GM12878 (cell line): ENCODE data around the gene LSP1. TPM values are rescaled to one million over a fixed set of nuclear protein-coding genes. Genes with fewer than 3 reads are reported as not detected.

Experiments
- ATAC-seq: fragments of 200-7000 bp; cut with Tn5 transposase; 3 replicates; pipeline ENCODE4 v1.9.1; 2020; ENCODE audit warnings: mild to moderate bottlenecking, moderate library complexity
- BruUV-seq: library from RNA; stranded (reverse); fragments of 400-500 nt; replicated peaks from 2 replicates; lab custom pipeline; 2021; lab: Mats Ljungman, UMichigan
- CTCF ChIA-PET: fragments of 300-600 bp; sonication (Branson Sonifier 250); formaldehyde crosslinking; extraction: SDS; loops from one replicate; lab custom pipeline; 2021; ENCODE audit warnings: inconsistent platforms; lab: Yijun Ruan, JAX
- POLR2A ChIA-PET: fragments of 350-600 bp; formaldehyde crosslinking; extraction: SDS; loops from one replicate; lab custom pipeline; 2021; ENCODE audit warnings: inconsistent platforms; lab: Charles Lee
- RAD21 ChIA-PET: fragments of 300-600 bp; sonication (Branson Sonifier 250); formaldehyde crosslinking; loops from one replicate; lab custom pipeline; 2023; ENCODE audit warnings: antibody characterized with exemption; ENCODE audit not compliant: unreplicated experiment; lab: Charles Lee
- SMC1A ChIA-PET: fragments of 300-600 bp; sonication (Branson Sonifier 250); formaldehyde crosslinking; loops from one replicate; lab custom pipeline; 2023; ENCODE audit not compliant: unreplicated experiment, uncharacterized antibody; lab: Charles Lee
- DNase-seq: peaks from one replicate; pipeline ENCODE4 v3.0.0-alpha.2; 2011; ENCODE audit warnings: low read depth, low spot score
- FAIRE-seq: peaks from 3 replicates; lab custom pipeline; 2011; peaks lifted over from hg19 to GRCh38; lab: Jason Lieb, UNC
- H2AFZ ChIP-seq: 2 replicates; pipeline ENCODE4 v1.6.0; 2011; ENCODE audit warnings: low read depth, low read length, control low read depth; ENCODE audit not compliant: control insufficient read depth
- H3K27ac ChIP-seq: 2 replicates; pipeline ENCODE4 v1.5.1; 2011; ENCODE audit warnings: control low read depth; ENCODE audit not compliant: control insufficient read depth, insufficient read depth
- H3K27me3 ChIP-seq, 2 experiments: replicated peaks in 1 of 2; 2 replicates each; pipeline versions ENCODE4 v1.6.0 to v1.6.1; 2011; ENCODE audit warnings: low read length in 1 of 2; ENCODE audit not compliant: control insufficient read depth in 2 of 2, insufficient read depth in 2 of 2
- H3K36me3 ChIP-seq, 2 experiments: 2 replicates each; pipeline ENCODE4 v1.5.1; 2011; ENCODE audit warnings: low read length in 1 of 2; ENCODE audit not compliant: control insufficient read depth in 2 of 2, insufficient read depth in 2 of 2
- H3K4me1 ChIP-seq: 2 replicates; pipeline ENCODE4 v1.6.1; 2011; ENCODE audit warnings: mild to moderate bottlenecking, low read length, moderate library complexity, mixed read lengths; ENCODE audit not compliant: control insufficient read depth, insufficient read depth
- H3K4me2 ChIP-seq: 2 replicates; pipeline ENCODE4 v1.6.0; 2011; ENCODE audit warnings: control low read depth; ENCODE audit not compliant: control insufficient read depth, insufficient read depth
- H3K4me3 ChIP-seq: fragments of 200-600 bp; sonication (generic); 2 replicates; pipeline ENCODE4 v1.5.1; 2016
- H3K79me2 ChIP-seq: 2 replicates; pipeline ENCODE4 v1.6.0; 2011; ENCODE audit warnings: low read length; ENCODE audit not compliant: control insufficient read depth, insufficient read depth
- H3K9ac ChIP-seq: 2 replicates; pipeline ENCODE4 v1.8.0; 2011; ENCODE audit warnings: low read length, control low read depth, mixed read lengths; ENCODE audit not compliant: control insufficient read depth, insufficient read depth
- H3K9me3 ChIP-seq: replicated peaks from 3 replicates; pipeline ENCODE4 v1.5.1; 2011; ENCODE audit warnings: mild to moderate bottlenecking, low read length; ENCODE audit not compliant: control insufficient read depth, insufficient read depth
- H4K20me1 ChIP-seq: 2 replicates; pipeline ENCODE4 v1.6.0; 2011; ENCODE audit not compliant: control insufficient read depth, insufficient read depth
- BMI1 ChIP-seq: fragments of 450-650 bp; IDR thresholded peaks from 2 replicates; pipeline ENCODE4 v1.6.1; 2016; ENCODE audit warnings: mild to moderate bottlenecking, moderate library complexity, borderline replicate concordance
- CHD2 ChIP-seq: IDR thresholded peaks from 2 replicates; pipeline ENCODE4 v1.6.1; 2011; ENCODE audit warnings: low read depth, low read length, improper control_type of control experiment, borderline replicate concordance
- EED ChIP-seq: sonication (generic); IDR thresholded peaks from 2 replicates; pipeline ENCODE4 v1.6.1; 2016; ENCODE audit warnings: antibody characterized with exemption, low read depth
- NFXL1 ChIP-seq: fragments of 450-650 bp; IDR thresholded peaks from 2 replicates; pipeline ENCODE4 v1.6.1; 2017; ENCODE audit warnings: antibody characterized with exemption, mild to moderate bottlenecking, borderline replicate concordance
- PAX8 ChIP-seq: fragments of 450-650 bp; IDR thresholded peaks from 2 replicates; pipeline ENCODE4 v1.6.1; 2017; ENCODE audit warnings: mild to moderate bottlenecking, moderate library complexity
- PML ChIP-seq: IDR thresholded peaks from 2 replicates; pipeline ENCODE4 v1.6.1; 2012; ENCODE audit warnings: low read length, inconsistent platforms
- POU2F2 ChIP-seq: IDR thresholded peaks from 3 replicates; pipeline ENCODE4 v1.6.1; 2011; ENCODE audit warnings: low read depth, mild to moderate bottlenecking, low read length, borderline replicate concordance
- RAD21 ChIP-seq: IDR thresholded peaks from 2 replicates; pipeline ENCODE4 v1.6.1; 2011; ENCODE audit warnings: mild to moderate bottlenecking, low read depth, low read length, moderate library complexity; ENCODE audit not compliant: insufficient read depth
- SMARCA5 ChIP-seq: fragments of 450-650 bp; IDR thresholded peaks from 2 replicates; pipeline ENCODE4 v1.6.1; 2017; ENCODE audit warnings: mild to moderate bottlenecking
- SMC3 ChIP-seq: IDR thresholded peaks from 2 replicates; pipeline ENCODE4 v1.6.1; 2011; ENCODE audit warnings: low read length, improper control_type of control experiment, borderline replicate concordance
- ZNF274 ChIP-seq: IDR thresholded peaks from one replicate; pipeline ENCODE4 v1.8.0; 2011; ENCODE audit not compliant: insufficient read length, insufficient read depth
- WGBS: methylation state at CpG from one replicate; pipeline ENCODE4 v1.1.6; 2016; ENCODE audit warnings: low lambda C conversion rate; ENCODE audit not compliant: insufficient replicate concordance, insufficient coverage; ENCODE audit errors: missing lambda C conversion rate; 5-methylcytosine and 5-hydroxymethylcytosine counted together
- in situ Hi-C: fragments of 300-500 bp; cut with MboI; formaldehyde crosslinking; loops from 9 replicates; pipeline ENCODE4 v1.14.3; 2018; ENCODE audit warnings: mixed read lengths
- intact Hi-C: fragments of 100-400 bp; cut with micrococcal nuclease; formaldehyde crosslinking; loops from one replicate; pipeline ENCODE4 v1.14.2; 2022; ENCODE audit not compliant: unreplicated experiment
- polyA plus RNA-seq, 11 experiments: library from polyadenylated mRNA; depleted of rRNA in 4 of 11; unstranded in 6 of 11; stranded (reverse) in 5 of 11; fragments of >200 nt; fragmentation: Nextera tagmentation in 4 of 11; fragmentation: Illumina TruSeq in 1 of 11; extraction: Ambion mirVana in 4 of 11; extraction: Trizol in 1 of 11; gene quantifications; 1 replicate in 1 of 11; 2 replicates in 10 of 11; pipeline versions ENCODE4 v1.2.1 to v1.2.3, GENCODE V29; 2011 to 2016; ENCODE audit warnings: inconsistent platforms in 2 of 11, missing spikeins in 2 of 11, low read depth in 1 of 11
- total RNA-seq, 4 experiments: library from RNA; depleted of rRNA in 3 of 4; stranded (reverse); fragments of >200 nt in 3 of 4; fragmentation: Illumina TruSeq in 1 of 4; extraction: Trizol in 1 of 4; gene quantifications; 2 replicates each; pipeline versions ENCODE4 v1.2.1 to v1.2.3, GENCODE V29; 2013 to 2021
- TF ChIP-seq, protein P1 (sequence below): fragments of 450-650 bp; IDR thresholded peaks from 2 replicates; pipeline ENCODE4 v1.6.1; 2018; ENCODE audit warnings: mild to moderate bottlenecking, low read depth, moderate library complexity; ENCODE audit not compliant: partially characterized antibody
- TF ChIP-seq, protein P2 (sequence below): fragments of 450-650 bp; IDR thresholded peaks from 2 replicates; pipeline ENCODE4 v1.6.1; 2017; ENCODE audit warnings: mild to moderate bottlenecking, moderate library complexity

Gene LSP1
- total and polyA plus RNA-seq, 10 of the 15 experiments (the other 5 are each of a cell fraction or from before 2014, with no cell fraction given) = 19.2 to 488 (median 369) TPM

DNA sequence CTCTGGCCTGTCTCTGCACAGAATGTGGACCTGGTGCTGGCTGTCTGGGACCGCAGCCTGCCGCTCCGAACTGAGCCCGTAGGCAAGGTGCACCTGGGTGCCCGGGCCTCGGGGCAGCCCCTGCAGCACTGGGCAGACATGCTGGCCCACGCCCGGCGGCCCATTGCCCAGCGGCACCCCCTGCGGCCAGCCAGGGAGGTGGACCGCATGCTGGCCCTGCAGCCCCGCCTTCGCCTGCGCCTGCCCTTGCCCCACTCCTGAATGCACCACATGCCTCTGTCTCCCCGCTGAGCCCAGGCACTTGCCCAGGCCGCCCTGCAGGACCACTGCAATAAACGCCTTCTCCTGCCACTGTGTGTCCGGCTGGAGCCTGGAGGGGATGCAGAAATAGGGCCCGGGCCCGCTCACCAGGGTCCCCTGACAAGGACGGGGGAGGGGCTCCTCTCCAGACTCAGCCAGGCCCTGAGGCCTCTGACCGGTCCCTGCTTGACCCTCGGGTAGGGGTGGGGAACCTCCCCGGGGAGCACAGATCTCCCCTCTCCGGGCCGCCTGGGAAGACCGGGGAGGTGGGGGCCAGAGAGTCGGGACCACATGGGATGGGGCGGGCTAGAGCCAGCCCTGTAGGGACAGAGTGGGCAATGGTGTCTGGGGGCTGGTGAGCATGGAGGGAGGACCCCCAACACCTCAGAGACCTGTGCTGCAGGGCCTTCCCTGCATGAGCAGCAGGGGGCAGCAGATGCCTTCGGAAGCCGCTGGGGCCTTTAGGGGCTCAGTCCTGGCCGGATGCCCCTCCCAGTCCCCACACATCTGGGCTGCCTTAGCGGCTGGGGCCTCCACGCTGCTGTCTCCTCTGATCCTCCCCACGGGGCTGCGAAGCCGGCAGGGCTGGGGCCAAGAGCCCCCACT lies 15.5 kb upstream of the LSP1 start:
- CTCF ChIA-PET = interaction anchor here (0.7 to 1.8 kb wide), 8 partner anchors 13 to 315 kb away, joined by 3 to 9 read pairs (median 4); no protein-coding TSS in a partner anchor
- TF ChIP-seq, protein P1, sequence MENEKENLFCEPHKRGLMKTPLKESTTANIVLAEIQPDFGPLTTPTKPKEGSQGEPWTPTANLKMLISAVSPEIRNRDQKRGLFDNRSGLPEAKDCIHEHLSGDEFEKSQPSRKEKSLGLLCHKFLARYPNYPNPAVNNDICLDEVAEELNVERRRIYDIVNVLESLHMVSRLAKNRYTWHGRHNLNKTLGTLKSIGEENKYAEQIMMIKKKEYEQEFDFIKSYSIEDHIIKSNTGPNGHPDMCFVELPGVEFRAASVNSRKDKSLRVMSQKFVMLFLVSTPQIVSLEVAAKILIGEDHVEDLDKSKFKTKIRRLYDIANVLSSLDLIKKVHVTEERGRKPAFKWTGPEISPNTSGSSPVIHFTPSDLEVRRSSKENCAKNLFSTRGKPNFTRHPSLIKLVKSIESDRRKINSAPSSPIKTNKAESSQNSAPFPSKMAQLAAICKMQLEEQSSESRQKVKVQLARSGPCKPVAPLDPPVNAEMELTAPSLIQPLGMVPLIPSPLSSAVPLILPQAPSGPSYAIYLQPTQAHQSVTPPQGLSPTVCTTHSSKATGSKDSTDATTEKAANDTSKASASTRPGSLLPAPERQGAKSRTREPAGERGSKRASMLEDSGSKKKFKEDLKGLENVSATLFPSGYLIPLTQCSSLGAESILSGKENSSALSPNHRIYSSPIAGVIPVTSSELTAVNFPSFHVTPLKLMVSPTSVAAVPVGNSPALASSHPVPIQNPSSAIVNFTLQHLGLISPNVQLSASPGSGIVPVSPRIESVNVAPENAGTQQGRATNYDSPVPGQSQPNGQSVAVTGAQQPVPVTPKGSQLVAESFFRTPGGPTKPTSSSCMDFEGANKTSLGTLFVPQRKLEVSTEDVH = no peak
- peak; percentile 96 for TF ChIP-seq RAD21
- no peak for TF ChIP-seq NFXL1
- peak; percentile 38; the same call in 1 of the 3 replicates for TF ChIP-seq POU2F2
- TF ChIP-seq PML = no peak
- peak; percentile 62 for TF ChIP-seq SMARCA5
- no peak for TF ChIP-seq PAX8
- no peak for TF ChIP-seq EED
- TF ChIP-seq ZNF274 = no peak
- TF ChIP-seq, protein P2, sequence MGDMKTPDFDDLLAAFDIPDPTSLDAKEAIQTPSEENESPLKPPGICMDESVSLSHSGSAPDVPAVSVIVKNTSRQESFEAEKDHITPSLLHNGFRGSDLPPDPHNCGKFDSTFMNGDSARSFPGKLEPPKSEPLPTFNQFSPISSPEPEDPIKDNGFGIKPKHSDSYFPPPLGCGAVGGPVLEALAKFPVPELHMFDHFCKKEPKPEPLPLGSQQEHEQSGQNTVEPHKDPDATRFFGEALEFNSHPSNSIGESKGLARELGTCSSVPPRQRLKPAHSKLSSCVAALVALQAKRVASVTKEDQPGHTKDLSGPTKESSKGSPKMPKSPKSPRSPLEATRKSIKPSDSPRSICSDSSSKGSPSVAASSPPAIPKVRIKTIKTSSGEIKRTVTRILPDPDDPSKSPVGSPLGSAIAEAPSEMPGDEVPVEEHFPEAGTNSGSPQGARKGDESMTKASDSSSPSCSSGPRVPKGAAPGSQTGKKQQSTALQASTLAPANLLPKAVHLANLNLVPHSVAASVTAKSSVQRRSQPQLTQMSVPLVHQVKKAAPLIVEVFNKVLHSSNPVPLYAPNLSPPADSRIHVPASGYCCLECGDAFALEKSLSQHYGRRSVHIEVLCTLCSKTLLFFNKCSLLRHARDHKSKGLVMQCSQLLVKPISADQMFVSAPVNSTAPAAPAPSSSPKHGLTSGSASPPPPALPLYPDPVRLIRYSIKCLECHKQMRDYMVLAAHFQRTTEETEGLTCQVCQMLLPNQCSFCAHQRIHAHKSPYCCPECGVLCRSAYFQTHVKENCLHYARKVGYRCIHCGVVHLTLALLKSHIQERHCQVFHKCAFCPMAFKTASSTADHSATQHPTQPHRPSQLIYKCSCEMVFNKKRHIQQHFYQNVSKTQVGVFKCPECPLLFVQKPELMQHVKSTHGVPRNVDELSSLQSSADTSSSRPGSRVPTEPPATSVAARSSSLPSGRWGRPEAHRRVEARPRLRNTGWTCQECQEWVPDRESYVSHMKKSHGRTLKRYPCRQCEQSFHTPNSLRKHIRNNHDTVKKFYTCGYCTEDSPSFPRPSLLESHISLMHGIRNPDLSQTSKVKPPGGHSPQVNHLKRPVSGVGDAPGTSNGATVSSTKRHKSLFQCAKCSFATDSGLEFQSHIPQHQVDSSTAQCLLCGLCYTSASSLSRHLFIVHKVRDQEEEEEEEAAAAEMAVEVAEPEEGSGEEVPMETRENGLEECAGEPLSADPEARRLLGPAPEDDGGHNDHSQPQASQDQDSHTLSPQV = peak; percentile 65; the same call in 1 of the 2 replicates
- TF ChIP-seq SMC3 = peak; percentile 99
- no peak for TF ChIP-seq BMI1
- no peak for TF ChIP-seq CHD2

More for the DNA sequence above, 15.5 kb upstream of the LSP1 start:
- intact Hi-C loops (loop anchor here (1.0 to 5.0 kb wide), 3 partner anchors 50 to 314 kb away; partner anchors contain the start of gene TNNT3), in situ Hi-C loops (no loop called here)
- no peaks in the 10 kb centered on the region for H3K9me3 ChIP-seq
- no peak overlapping the region; the same call in 1 of the 2 replicates for H3K4me3 ChIP-seq
- peak; percentile 96 for FAIRE-seq
- WGBS = 31% methylated on average over 37 of the region's 38 CpGs
- ChIA-PET RAD21 (interaction anchor here (0.8 to 7.5 kb wide), 8 partner anchors 39 to 314 kb away, joined by 3 to 107 read pairs (median 6); no protein-coding TSS in a partner anchor), SMC1A (interaction anchor here (1.0 to 1.3 kb wide), 2 partner anchors 13 to 163 kb away, joined by 4 to 6 read pairs; no protein-coding TSS in a partner anchor), POLR2A (no interaction called here)
- no peaks in the 10 kb centered on the region for H4K20me1 ChIP-seq
- no peak overlapping the region for H3K27ac ChIP-seq
- H2AFZ ChIP-seq = no peak overlapping the region
- no peak for DNase-seq
- H3K9ac ChIP-seq = no peak overlapping the region
- H3K27me3 ChIP-seq = no peaks in the 10 kb centered on the region; a peak in 1 of 4 replicates
- no peaks in the 10 kb centered on the region for H3K79me2 ChIP-seq
- no peaks in the 10 kb centered on the region for H3K36me3 ChIP-seq
- peaks cover 15% of the 10 kb centered on the region for H3K4me1 ChIP-seq
- H3K4me2 ChIP-seq = no peak overlapping the region
- ATAC-seq = peak; percentile 89
- no TSS peak for BruUV-seq
